Pancreas (tissue), 10 donors: ENCODE results near the gene CNPY2. TPM values are rescaled to one million over a fixed set of nuclear protein-coding genes. Genes with fewer than 3 reads are reported as not detected.
A peak's percentile ranks its signal among the peaks of the same experiment; 100 is the strongest.

Source experiments
- ATAC-seq, 4 donors: fragments of 200-7000 bp; cut with Tn5 transposase; one replicate each; pipeline versions ENCODE4 v1.8.0 to v1.9.1; 2020; ENCODE audit warnings: mild to moderate bottlenecking in 4 of 4, moderate library complexity in 4 of 4
- DNase-seq, 6 donors: peaks; one replicate each; pipeline ENCODE4 v3.0.0-alpha.2; 2020
- FAIRE-seq: peaks from 2 replicates; lab custom pipeline; 2012; peaks lifted over from hg19 to GRCh38; lab: Jason Lieb, UNC
- H3K27ac ChIP-seq, 4 donors: fragments of 200-600 bp; sonication (generic); 1 replicate in 3 of 4; 2 replicates in 1 of 4; pipeline versions ENCODE4 v1.5.0 to v1.8.0; 2020
- H3K27me3 ChIP-seq, 4 donors: fragments of 200-600 bp; one replicate each; pipeline ENCODE4 v1.8.0; 2021
- H3K36me3 ChIP-seq, 3 donors: fragments of 200-600 bp; sonication (generic) in 1 of 3; one replicate each; pipeline versions ENCODE4 v1.5.0 to v1.8.0; 2020 to 2021
- H3K4me1 ChIP-seq, 3 donors: fragments of 200-600 bp; one replicate each; pipeline ENCODE4 v1.8.0; 2021
- H3K4me3 ChIP-seq, 4 donors: fragments of 200-600 bp; sonication (generic) in 2 of 4; one replicate each; pipeline versions ENCODE4 v1.5.0 to v1.8.0; 2020 to 2021
- H3K9me3 ChIP-seq, 4 donors: fragments of 200-600 bp; one replicate each; pipeline ENCODE4 v1.8.0; 2021
- WGBS, 2 donors: extraction: QIAGEN DNeasy Blood & Tissue Kit; methylation state at CpG; one replicate each; pipeline ENCODE4 v1.1.7; 2013; 5-methylcytosine and 5-hydroxymethylcytosine counted together
- intact Hi-C, 3 donors: fragments of 100-400 bp; cut with DNase I; formaldehyde crosslinking; loops; one replicate each; pipeline versions ENCODE4 v1.11.1 to v1.14.2; 2022
- polyA plus RNA-seq, 2 donors: library from polyadenylated mRNA; stranded (reverse); fragments of 200-250 nt; gene quantifications; one replicate each; pipeline ENCODE4 v1.2.3, GENCODE V29; 2013
- total RNA-seq, 6 donors: library from RNA; stranded (reverse); fragmentation: NEBNext Ultra II Directional in 4 of 6; extraction: Animal tissue kit (Norgen Biotek cat#: 25700) in 4 of 6; gene quantifications; one replicate each; pipeline versions ENCODE4 v1.2.1 to v1.2.4, GENCODE V29; 2021 to 2023
- TF ChIP-seq, protein P1 (sequence below), 4 donors: fragments of 200-600 bp; sonication (generic) in 3 of 4; IDR thresholded peaks; one replicate each; pipeline versions ENCODE4 v1.5.0 to v1.8.0; 2021; ENCODE audit warnings: antibody characterized with exemption in 4 of 4
- donor health status: healthy with polysubstance abuse.
- donor health status: DM: no; HTN: no; CAD: no; lungs with moderate emphysema.
- donor health status: DM: no; HTN: no; CAD: no.
- donor health status: control.
- donor health status: control.
- donor health status: Bipolar disorder and iron deficiency.
- donor health status: DM: yes; HTN: yes; CAD: no.
- donor health status: DM: no; HTN: no; CAD: no.
- donor health status: DM: no; HTN: no; CAD: no.
- donor health status: DM: yes; HTN: yes; CAD: no.

Gene CNPY2
- total and polyA plus RNA-seq, 8 donors, result 45.3 to 141 (median 71.8) TPM

DNA sequence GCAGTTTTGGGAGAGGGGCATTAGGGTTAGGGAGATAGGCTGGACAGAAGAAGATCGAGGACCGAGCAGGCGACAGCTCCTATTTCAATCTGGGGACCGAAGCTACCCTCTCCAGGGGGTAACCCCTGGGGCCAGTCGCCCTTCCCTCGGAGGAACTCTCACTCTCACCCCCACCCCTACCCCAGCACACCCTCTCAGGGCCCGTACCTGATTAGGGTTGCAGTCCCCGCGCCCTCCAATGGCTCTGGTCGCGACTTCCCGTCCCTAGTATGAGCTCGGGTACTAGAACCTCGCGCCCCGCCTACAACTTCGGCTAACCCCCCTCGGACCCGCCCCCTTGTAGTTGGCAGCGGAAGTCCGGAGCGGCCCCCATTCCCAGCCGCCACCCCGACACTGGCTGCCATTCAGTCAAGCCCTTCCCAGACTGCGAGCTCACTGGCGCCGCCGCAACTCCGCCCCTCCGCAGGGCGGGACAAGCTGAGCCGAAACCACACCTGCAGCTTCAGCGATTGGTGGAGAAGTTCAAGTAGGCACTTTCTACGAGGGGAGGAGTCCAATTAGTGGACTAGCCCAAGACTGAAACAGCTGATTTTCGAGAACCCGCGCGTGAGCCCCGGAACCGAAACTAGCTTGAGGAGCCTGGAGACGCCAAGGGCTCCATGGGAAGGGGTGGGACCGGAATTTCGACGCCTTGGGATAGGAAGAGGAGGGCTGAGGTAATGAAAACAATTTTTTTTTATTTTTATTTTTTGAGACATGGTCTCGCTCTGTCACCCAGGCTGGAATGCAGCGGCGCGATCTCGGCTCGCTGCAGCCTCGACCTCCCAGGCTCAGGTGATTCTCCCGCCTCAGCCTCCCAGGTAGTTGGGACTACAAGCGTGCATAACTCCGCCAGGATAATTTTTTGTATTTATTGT lies 44.3 kb upstream of the CNPY2 start, which contains the start of gene STAT2:
Gene STAT2 (minus strand): TSS at position 257 of the 917 bp plus-strand sequence. CDS start 3,536 bp downstream, outside the sequence.
- WGBS, 2 donors, result 0% methylated on average over 54 of the region's 54 CpGs
- Histone ChIP-seq H3K4me1 (peaks cover 0 to 8% (median 6%) of the 10 kb centered on the region in 3 donors), H3K36me3 (peaks cover 0 to 12% (median 5%) of the 10 kb centered on the region in 3 donors), H3K4me3 (peak within 1 kb of the TSS; percentile 47 to 82 (median 72)), H3K27ac (peak within 1 kb of the TSS; percentile 73 to 99 (median 96)), H3K27me3 (no peaks in the 10 kb centered on the region), H3K9me3 (no peaks in the 10 kb centered on the region)
- FAIRE-seq, result peak; percentile 99
- TF ChIP-seq, protein P1, sequence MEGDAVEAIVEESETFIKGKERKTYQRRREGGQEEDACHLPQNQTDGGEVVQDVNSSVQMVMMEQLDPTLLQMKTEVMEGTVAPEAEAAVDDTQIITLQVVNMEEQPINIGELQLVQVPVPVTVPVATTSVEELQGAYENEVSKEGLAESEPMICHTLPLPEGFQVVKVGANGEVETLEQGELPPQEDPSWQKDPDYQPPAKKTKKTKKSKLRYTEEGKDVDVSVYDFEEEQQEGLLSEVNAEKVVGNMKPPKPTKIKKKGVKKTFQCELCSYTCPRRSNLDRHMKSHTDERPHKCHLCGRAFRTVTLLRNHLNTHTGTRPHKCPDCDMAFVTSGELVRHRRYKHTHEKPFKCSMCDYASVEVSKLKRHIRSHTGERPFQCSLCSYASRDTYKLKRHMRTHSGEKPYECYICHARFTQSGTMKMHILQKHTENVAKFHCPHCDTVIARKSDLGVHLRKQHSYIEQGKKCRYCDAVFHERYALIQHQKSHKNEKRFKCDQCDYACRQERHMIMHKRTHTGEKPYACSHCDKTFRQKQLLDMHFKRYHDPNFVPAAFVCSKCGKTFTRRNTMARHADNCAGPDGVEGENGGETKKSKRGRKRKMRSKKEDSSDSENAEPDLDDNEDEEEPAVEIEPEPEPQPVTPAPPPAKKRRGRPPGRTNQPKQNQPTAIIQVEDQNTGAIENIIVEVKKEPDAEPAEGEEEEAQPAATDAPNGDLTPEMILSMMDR (IDR thresholded peaks at IDR 0.05), result no peak
- peak; percentile 95 to 98 (median 97) for ATAC-seq
- intact Hi-C loops, result loop anchor here in 1 of 3 donors (10.0 kb wide), 1 partner anchor 75 kb away; no protein-coding TSS in a partner anchor
- DNase-seq, result peak; percentile 95 to 99 (median 99)

DNA sequence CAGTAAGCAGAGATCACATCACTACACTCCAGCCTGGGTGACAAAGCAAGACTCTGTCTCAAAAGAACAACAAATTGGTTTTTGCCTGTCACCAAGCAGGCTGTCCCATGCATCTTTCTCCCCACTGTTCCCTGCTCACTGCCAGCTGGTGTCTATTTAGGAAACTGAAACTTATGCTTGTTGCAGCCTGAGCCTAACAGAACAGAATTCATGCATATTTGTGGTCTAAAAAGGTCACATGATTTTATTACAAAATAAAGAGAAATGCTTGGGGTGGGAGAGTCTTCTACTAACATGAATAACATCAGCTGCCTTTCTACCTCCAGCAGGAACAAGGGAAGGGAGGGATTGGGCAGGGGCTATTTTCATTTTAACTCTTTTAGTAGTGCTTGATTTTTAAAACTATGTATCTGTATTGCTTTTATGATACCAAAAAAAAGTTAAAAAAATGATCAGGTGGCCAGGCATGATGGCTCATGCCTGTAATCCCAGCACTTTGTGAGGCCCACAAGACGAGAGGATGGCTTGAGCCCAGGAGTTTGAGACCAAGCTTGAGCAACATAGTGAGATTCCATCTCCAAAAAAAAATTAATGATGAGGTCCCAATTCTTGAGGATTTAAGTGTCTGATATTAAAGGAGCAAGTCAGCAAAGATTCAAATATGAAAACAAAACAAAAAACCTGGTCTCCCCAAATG lies 43.2 kb upstream of the CNPY2 start:
- intact Hi-C loops, result no loop called here
- TF ChIP-seq, protein P1 (IDR thresholded peaks at IDR 0.05), result no peak
- peak overlapping the region; percentile 47 to 82 (median 72) for H3K4me3 ChIP-seq
- ATAC-seq (no peak), DNase-seq (no peak), FAIRE-seq (no peak)
- peak overlapping the region in 2 of 4 donors; percentile 98 to 99 for H3K27ac ChIP-seq
- H3K9me3 ChIP-seq, result no peaks in the 10 kb centered on the region
- peaks cover 0 to 8% (median 6%) of the 10 kb centered on the region in 3 donors for H3K4me1 ChIP-seq
- H3K36me3 ChIP-seq, result peaks cover 0 to 24% (median 16%) of the 10 kb centered on the region in 3 donors
- no peaks in the 10 kb centered on the region for H3K27me3 ChIP-seq
- 0 to 17% methylated on average over 1 of the region's 1 CpG for WGBS, 2 donors

DNA sequence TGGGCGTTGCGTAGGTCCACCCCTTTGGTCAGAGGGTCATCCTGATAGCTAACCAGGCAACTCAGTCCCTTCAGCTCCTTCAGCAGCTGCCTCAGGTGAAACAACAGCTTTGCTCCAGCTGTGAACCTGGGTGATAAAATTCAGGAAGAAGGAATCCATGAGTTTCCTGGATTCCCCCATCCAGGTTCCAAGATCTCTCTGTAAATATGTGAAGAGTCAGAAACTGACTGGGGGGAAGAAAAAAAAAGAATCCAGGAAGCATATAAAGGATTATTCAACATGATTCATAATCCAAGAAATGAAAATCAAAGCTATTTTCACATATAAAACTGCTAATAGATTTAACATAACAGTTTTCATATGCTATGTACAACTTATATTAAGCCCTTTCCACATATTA lies 35.5 kb upstream of the CNPY2 start:
- no peaks in the 10 kb centered on the region for H3K4me1 ChIP-seq
- no peak for DNase-seq
- H3K27ac ChIP-seq, result no peak overlapping the region
- 93 to 97% methylated on average over 2 of the region's 2 CpGs for WGBS, 2 donors
- H3K9me3 ChIP-seq, result no peaks in the 10 kb centered on the region
- no peaks in the 10 kb centered on the region for H3K27me3 ChIP-seq
- H3K36me3 ChIP-seq, result peaks cover 0 to 85% (median 44%) of the 10 kb centered on the region in 3 donors
- intact Hi-C loops, result no loop called here
- ATAC-seq, result no peak
- FAIRE-seq, result no peak
- no peak overlapping the region for H3K4me3 ChIP-seq
- TF ChIP-seq, protein P1 (IDR thresholded peaks at IDR 0.05), result no peak

DNA sequence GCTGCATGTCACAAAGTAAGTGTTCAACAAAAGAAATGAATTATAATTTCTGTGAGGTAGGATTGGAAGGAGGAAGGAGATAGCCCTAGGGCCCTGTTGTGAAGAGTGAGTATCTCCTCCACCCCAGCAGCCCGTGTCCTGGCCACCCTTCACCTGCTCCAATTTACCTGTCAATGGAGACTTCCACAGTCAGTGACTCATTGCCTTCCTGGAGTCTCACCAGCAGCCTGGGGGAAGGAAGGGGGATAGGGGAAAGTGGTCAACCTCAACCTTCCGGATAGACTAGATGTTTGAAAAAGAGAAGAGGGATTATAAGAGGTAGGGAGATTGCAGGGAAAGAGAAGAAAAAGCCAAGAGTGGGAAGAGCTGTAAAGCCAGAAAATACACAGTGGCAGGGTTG lies 34.9 kb upstream of the CNPY2 start:
- Histone ChIP-seq H3K27me3 (no peaks in the 10 kb centered on the region), H3K9me3 (no peaks in the 10 kb centered on the region), H3K4me1 (no peaks in the 10 kb centered on the region), H3K4me3 (no peak overlapping the region), H3K36me3 (peaks cover 0 to 84% (median 44%) of the 10 kb centered on the region in 3 donors), H3K27ac (no peak overlapping the region)
- intact Hi-C loops, result no loop called here
- ATAC-seq (no peak), DNase-seq (no peak), FAIRE-seq (no peak)
- TF ChIP-seq, protein P1 (IDR thresholded peaks at IDR 0.05), result no peak
- 85 to 94% methylated on average over 2 of the region's 2 CpGs for WGBS, 2 donors
